ENCODE data around the gene CNNM4.
"Not testable (repeated sequence)": the region's sequence is repeated elsewhere in the genome, so short reads cannot be mapped to it uniquely, and the experiment has no call there.

The CNNM4 gene

DNA sequence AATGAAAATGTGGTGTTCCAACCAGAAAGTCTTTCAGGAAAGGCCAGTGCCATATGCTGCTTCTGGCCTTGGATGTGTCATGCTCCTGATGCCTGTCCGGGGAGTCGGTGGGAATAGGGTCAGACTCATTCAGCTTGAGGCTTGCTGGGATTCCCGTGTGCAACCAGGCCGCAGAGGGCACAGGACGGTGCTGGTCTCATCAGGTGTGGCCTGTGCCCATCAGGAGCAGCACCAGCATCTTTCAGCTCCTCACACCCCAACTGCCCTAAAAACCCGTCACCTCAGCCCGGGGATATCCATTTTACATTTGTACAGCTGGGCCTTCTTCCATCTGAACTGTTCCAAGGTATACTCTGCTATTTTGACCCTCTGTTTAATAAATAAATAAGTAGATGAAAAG lies 42.0 kb downstream of the CNNM4 start:
- DNase-seq (ENCODE audit: extremely low read depth, low read depth): no peak
- TF ChIP-seq, protein P1, sequence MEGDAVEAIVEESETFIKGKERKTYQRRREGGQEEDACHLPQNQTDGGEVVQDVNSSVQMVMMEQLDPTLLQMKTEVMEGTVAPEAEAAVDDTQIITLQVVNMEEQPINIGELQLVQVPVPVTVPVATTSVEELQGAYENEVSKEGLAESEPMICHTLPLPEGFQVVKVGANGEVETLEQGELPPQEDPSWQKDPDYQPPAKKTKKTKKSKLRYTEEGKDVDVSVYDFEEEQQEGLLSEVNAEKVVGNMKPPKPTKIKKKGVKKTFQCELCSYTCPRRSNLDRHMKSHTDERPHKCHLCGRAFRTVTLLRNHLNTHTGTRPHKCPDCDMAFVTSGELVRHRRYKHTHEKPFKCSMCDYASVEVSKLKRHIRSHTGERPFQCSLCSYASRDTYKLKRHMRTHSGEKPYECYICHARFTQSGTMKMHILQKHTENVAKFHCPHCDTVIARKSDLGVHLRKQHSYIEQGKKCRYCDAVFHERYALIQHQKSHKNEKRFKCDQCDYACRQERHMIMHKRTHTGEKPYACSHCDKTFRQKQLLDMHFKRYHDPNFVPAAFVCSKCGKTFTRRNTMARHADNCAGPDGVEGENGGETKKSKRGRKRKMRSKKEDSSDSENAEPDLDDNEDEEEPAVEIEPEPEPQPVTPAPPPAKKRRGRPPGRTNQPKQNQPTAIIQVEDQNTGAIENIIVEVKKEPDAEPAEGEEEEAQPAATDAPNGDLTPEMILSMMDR (IDR thresholded peaks at IDR 0.05; ENCODE audit: low read depth, low read length): no peak

DNA sequence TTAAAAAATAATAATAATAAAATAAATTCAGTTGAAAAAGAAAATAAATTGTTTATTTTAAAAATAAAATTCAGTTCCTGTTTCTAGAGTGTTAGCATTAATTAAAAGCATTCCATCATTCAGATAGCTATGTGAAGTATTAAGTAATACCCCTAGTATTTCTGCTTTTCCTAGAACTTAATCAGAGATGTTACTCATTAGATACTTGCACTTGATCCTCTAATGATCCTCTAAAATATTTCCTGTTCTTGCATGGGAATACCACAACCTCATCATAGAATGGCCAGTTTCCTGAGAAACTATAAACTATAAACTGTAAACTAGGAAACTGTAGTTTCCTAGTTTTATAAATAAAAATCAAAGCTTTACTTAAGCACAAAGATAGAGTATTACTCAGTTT lies 44.3 kb downstream of the CNNM4 start:
- DNase-seq (ENCODE audit: extremely low read depth, low read depth): no peak
- TF ChIP-seq, protein P1 (IDR thresholded peaks at IDR 0.05; ENCODE audit: low read depth, low read length): no peak

DNA sequence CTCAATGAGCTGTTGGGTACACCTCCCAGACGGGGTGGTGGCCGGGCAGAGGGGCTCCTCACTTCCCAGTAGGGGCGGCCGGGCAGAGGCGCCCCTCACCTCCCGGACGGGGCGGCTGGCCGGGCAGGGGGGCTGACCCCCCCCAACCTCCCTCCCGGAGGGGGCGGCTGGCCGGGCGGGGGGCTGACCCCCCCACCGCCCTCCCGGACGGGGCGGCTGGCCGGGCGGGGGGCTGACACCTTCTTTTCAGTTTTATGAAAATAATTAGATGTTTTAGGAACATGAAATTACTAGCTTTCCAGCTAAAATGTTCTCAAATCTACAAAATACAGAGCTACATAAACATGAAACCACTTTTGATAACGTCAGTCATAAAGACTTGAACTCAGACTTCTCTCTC lies 45.2 kb downstream of the CNNM4 start:
- not testable (repeated sequence) for DNase-seq (ENCODE audit: extremely low read depth, low read depth)

DNA sequence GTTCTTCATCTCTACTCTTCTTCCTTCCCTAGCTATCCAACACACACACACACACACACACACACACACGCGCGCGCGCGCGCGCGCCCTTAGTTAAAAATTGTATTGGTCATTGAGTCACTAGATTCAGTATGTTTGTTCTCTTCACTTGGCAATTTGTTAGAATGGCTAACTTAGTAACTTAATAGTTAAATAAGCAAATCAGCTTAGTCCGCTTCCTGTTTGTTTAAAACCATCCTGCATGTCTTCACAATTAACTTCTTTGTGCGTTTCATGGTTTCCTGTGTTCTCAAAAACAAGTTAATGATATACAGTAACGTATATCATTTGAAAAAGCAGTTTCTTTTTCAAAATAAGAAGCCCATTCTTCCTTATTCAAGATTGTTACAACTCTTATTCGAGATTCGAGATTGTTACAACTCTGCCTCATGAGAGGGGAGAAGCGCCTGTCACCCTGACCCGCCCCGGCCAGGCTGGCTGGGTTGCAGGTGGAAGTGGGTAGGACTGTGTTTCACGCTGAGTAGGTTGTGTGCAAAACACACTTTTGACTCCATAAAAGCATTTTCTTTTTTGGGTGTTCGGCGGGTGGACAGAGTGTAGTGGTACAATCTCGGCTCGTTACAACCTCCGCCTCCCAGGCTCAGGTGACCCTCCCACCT lies 45.9 kb downstream of the CNNM4 start:
- TF ChIP-seq, protein P1 (IDR thresholded peaks at IDR 0.05; ENCODE audit: low read depth, low read length): no peak
- no peak for DNase-seq (ENCODE audit: extremely low read depth, low read depth)

DNA sequence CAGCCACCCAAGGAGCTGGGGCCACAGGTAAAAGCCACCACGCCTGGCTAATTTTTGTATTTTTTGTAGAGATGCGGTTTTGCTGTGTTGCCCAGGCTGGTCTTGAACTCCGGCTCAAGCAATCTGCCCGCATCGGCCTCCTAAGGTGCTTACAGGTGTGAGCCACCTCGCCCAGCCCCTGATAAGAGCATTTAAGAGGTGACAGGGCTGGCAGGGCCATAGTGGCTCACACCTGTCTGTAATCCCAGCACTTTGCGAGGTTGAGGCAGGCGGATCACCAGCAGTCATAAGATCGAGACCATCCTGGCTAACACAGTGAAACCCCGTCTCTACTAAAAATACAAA lies 46.4 kb downstream of the CNNM4 start:
- TF ChIP-seq, protein P1 (IDR thresholded peaks at IDR 0.05; ENCODE audit: low read depth, low read length): no peak
- DNase-seq (ENCODE audit: extremely low read depth, low read depth): no peak

DNA sequence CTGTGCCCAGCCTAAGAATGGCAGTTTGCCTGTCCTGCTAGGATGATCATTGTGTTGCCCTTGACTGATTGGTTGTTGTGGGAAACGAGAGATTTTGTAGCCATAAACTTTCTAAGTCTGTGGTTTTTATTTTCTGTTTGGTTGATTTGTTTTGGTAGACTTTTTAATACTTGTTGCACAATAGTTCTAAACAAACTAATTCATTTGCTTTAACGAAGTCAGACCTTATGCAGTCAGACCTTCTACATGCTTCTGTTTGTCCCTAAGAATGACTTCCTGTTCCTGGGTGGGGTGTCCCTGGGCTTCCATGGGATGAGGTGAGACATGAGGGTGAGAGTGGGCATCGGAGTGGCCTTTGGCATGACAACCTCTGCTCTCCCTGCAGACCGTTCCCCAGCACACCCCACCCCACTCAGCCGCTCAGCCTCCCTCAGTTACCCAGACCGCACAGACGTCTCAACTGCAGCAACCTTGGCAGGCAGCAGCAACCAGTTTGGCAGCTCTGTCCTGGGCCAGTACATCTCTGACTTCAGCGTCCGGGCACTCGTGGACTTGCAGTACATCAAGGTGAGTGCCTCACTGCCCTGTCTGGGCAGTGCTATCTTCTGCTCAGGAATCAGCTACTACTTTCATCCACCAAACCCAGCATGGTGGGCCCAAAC lies 47.6 kb downstream of the CNNM4 start:
- no peak for DNase-seq (ENCODE audit: extremely low read depth, low read depth)
- TF ChIP-seq, protein P1 (IDR thresholded peaks at IDR 0.05; ENCODE audit: low read depth, low read length): no peak

DNA sequence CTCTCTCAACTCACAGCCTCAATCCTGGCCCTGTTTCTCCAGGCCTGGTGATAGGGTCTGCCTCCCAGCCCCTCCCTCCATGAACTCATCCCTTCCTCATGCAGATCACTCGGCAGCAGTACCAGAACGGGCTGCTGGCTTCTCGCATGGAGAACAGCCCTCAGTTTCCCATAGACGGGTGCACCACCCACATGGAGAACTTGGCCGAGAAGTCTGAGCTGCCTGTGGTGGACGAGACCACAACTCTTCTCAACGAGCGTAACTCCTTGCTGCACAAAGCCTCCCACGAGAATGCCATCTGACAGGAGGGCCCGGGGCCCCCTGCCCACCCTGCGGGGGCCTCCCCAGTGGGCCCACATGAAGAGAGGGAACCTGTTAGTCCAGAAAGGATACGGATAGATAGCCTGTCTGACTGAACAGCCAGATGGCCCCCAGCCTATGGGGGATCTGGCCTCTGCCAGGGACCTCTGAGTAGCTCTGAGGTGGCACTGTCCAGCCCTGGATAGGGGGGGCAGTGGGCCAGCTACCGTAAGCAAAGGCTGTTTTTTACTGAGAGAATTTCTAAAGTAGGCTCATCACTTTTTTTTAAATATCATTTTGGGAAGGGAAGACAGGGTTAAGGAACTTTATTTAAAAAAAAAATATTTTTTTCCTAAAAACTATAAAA lies 48.6 kb downstream of the CNNM4 start:
- no peak for DNase-seq (ENCODE audit: extremely low read depth, low read depth)

More for the DNA sequence above, 48.6 kb downstream of the CNNM4 start:
- TF ChIP-seq, protein P1 (IDR thresholded peaks at IDR 0.05; ENCODE audit: low read depth, low read length): no peak

Data from AG09319 (cell line).